Measurements from ENCODE around the gene IQCK.

GRCh38 chr16:19850131-19850817 lies 132.2 kb downstream of the IQCK start:
- no peak for TF ChIP-seq CTCF (IDR thresholded peaks at IDR 0.05)
- TF ChIP-seq EP300 (IDR thresholded peaks at IDR 0.05), result no peak
